Hematopoietic multipotent progenitor cell treated with erythropoietin and hydrocortisone succinate and interleukin-3 and kit ligand, for 15 days (in vitro differentiated cells): ENCODE measurements around the gene ACTN1.

Experiments used
- DNase-seq: peaks from one replicate; pipeline ENCODE4 v3.0.0-alpha.2; 2015; ENCODE audit warnings: low spot score

ACTN1 gene

GRCh38 chr14:68888883-68889282 is 90.2 kb downstream of the ACTN1 start:
- DNase-seq: no peak

GRCh38 chr14:68888025-68888850 is 90.9 kb downstream of the ACTN1 start:
- no peak for DNase-seq

DNA sequence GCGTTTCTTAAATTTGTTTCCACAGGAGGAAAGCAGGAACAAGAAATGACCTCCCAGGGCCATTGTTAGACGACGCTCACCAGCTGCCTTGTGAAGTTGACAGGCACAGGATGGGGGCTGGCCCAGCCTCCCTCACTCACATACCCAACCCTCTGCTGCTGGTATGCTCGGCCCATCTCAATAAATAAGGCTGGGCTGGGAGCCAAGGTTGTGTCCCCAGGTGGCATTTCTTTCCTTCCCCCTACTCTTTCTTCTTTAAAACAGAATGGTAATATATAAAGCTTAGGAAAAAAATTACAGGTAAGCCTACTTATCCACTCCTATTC is 93.0 kb downstream of the ACTN1 start:
- no peak for DNase-seq

DNA sequence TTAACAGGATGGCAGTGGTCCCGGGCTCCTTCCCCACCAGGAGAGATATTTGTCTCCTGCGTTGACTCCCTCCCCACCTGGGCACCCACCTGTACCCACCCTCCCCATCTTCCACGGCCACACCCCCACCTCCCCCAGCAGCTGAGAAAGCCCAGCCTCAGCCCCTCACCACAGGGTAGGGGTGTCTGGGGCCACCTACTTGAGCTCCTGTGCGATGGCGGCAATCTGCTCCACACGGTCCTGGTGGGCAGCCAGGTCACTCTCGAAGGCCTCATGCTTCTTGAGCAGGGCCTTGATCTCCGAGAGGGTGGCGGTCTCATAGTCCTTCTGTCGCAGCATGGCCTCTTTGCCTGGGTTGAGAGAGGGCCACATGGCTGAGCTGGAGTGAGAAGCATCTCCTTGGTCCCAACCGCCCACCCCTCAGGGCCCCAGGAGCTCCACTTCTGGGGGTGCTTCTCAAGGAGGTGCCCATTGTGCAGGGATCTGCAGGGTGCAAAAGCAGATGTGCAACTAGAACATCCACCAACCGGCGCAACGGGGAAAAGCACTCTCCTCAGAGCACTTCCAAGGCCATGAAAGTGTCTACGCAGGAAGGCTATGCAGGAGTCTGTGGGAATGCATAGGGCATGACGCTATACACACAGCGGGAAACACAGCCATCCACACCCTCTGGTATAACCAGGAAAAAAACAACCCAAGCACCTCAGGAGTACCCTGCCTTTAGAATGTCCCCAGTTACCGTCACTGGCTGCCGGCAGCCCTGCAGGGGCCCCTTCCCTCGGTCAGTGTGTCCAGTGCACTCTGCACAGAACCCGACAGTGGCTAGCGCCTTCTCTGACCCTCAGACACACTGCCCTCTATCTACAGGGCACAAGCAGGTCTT is 93.6 kb downstream of the ACTN1 start:
- no peak for DNase-seq

DNA sequence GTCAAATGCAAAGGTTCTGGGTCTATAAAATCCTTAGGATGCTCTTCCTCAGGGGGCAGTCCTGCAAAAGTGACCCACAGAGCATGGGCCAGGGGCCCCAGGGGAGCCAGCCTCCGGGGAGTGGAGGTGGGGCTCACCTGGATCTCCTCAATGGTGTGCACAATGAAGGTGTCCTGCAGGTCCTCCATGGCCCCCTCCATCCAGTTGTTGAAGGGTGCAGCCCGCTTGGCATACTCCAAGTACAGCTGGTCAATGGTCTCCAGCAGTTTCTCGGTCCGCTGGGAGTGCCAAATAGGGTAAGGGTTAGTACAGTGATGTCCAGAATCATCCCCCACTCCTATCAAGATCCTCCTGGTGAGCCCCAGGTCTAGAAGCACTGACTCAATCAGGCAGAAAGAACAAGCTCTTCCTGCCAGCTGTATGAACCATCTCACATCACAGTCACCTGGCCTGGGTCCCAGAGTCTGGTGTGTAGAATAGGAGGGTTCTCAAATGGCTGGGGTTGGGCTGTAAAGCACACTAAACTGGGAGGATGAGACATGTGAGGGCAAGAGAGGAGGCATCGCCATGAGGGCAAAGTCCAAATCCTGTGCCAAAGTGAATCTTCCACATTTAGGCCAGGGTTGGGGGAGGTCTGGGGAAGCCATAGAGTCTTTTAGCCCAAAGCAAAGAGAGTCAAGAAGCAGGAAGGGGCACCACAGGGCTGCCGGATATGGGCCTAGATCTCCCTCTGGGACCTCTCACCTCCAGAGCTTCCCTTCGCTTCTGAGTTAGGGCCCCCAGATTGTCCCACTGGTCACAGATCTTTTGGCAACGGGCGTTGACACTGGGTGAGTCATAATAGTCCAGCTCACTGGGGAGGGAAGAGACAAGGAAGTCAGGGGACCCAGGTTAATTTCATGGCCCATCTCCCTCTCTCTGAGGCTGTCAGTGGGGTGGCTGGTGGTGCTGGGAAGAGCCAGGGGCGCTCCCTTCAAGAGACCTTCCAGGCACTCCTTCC is 94.8 kb downstream of the ACTN1 start:
- no peak for DNase-seq

DNA sequence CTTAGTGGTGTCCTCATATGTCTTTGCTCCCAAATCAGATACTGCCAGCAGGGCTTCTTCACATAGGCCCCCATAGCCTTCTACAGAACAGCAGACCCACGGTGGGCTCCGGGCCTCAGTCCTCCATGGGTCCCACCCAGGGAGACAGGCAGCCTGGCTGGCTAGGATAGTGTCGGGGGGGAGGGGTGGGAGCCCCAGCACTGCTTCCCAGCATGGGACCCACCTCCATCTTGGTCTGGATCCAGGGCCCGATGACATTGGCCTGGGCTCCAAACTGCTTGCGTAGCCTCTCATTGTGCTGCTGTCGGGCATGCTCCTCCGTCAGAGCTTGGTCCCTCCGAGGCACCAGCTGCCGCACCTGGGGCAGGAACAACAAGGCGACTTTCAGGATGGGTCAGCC is 96.9 kb downstream of the ACTN1 start:
- no peak for DNase-seq

GRCh38 chr14:68881396-68881795 is 97.7 kb downstream of the ACTN1 start:
- no peak for DNase-seq

DNA sequence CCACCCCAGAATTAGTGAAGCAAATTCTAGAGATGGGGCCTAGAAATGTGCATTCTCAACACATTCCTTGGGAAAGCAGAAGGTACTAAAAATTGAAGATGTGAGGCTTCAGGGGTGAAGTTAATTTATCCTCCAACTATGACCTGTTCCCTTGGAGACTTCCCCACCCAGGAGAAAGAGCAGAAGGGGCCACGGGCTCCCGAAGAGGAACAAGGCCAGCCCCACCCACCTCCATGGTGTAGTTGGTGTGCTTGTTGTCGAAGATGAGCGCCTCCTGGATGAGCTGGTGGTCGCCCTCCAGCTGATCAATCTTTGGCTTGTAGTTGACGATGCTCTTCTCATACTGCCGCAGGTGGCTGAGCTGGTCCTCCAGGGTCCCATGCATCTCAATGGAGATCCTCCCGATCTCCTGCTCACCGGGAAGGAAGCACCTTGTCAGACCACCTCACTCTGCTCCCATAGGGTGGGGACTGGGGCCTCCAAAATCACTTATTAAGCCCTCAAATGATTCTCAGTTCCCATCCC is 98.5 kb downstream of the ACTN1 start:
- no peak for DNase-seq

- DNase-seq: no peak
Measured at GRCh38 chr14:68879841-68880575, 99.1 kb downstream of the ACTN1 start.

DNA sequence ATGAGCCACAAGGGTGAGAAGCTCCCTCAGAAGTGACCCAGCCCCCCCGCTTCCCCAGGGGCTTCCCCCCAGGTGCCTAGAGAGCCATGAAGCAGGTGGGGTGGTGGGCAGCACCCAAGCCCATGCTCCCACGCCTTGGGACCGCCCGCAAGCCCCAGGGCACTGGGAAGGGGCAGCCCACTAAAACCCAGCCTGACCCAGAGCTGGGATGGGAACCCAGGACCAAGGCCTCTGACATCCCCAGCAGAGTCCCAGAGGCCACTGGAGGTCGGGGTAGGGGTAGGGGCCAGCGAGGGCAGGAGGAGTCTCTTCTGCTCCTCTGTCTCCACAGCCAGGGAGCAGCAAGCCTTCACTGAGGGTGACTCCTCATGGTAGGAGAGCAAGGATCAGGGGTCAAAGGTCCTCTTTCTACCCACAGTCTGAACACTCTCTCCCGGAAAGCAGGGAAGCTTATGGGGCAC is 99.8 kb downstream of the ACTN1 start:
- DNase-seq: no peak

DNA sequence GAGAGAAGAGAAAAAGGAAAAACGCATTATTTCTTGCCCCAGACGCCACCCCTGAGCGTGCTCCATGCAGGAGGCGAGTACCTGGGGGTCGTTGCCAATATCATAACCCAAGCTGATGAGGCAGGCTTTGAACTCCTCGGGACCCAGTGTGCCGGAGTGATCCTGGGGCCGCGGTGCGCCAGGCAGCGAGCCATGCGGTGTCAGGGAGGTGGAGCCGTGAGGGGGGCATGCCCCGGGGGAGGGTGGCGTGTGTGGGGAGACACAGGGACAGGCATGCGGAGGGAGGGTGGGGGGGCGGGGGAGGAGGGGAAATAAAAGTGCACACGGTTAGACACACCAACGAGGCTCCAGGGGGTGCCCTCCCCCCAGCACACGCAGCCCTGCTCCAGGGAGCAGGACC is 100.2 kb downstream of the ACTN1 start:
- no peak for DNase-seq

DNA sequence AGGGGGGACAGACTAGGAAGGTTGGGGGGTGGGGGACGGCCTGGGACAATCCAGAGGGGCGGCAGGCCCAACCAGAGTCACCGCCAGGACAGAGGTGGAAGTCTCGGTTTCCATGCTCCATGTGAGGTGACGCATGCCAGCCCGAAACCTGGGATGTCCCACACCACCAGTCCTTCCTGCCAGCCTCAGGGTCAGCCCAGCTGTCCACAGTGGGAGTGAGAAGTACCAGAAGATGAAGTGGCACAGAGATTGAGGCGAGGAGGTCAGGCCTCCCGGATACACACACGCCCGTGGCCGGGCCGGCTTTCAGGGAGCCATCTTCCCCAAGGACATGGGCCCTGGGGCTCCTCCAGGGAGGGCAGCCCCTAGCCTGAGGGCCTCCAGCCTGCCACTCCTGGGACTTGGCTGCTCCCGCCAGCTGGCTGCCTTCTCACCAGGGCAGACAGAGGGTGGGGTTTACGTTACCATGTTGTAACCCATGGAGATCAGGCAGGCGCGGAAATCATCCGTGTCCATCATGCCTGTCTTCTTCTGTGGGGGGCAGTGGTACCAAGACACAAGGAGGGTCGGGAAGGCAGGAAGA is 101.0 kb downstream of the ACTN1 start:
- no peak for DNase-seq

GRCh38 chr14:68876976-68877375 is 102.1 kb downstream of the ACTN1 start:
- no peak for DNase-seq

DNA sequence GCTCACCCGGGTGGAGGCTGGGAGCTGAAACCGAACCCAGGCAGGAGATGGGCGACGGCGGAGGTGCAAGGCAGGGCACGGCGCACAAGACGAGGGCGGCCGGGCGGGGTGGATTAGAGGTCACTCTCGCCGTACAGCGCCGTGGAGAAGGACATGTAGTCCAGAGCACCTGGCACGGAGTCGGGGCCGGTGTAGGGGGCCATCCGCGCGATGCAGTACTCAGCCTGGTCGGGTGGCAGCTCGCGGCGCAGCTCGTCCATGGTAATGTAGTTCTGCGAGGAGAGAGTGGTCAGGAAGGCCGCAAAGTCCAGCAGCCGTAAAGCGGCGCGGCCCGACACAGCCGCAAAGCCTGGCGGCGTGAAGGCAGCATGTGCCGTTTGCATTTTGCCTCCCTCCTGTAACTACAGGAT is 104.4 kb downstream of the ACTN1 start:
- no peak for DNase-seq

GRCh38 chr14:68873376-68873775 is 105.7 kb downstream of the ACTN1 start:
- no peak for DNase-seq

GRCh38 chr14:68871392-68871791 is 107.7 kb downstream of the ACTN1 start:
- no peak for DNase-seq

DNA sequence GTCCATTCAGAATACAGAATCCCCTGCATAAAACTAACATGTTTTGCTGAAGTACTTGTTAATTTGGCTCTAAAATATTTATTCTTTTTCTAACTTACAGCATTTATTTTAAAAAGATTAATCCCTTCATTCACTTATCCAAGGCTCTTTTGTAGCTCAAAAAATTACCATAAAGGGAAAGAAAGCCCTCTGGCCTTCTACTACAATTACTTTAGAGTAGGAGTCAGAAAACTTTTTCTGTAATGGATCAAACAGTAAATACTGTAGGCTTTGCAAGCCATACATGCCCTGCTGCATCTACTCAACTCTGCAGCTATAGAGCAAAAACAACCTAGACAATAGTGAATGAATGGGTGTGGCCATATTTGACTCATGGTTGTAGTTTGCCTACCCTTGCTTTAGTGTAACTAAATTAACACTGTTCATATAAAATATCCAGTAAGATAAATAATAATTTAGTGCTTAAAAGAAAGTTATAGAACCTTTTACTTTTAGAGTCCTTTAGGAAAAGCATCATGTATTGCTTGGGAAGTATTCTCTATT is 112.0 kb downstream of the ACTN1 start:
- DNase-seq: no peak

DNA sequence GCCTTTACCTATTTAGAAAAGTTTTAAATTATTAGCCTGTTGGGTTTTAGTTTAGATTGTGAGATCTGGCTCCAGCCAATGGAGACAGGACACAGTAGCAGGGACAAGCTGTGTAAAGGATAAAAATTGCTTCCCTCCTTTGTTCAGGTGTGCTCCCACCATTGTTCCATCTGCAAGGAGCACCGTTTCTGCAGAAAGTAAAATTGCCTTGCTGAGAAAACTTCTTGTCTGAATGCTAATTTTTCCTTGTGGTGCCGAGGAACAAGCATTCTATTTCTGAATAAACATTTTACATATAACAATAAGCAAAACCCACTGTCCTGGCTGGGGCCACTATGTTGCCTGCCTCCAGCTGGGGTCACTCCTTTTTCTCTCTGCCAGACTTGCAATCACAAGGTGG is 113.6 kb downstream of the ACTN1 start:
- DNase-seq: no peak

DNA sequence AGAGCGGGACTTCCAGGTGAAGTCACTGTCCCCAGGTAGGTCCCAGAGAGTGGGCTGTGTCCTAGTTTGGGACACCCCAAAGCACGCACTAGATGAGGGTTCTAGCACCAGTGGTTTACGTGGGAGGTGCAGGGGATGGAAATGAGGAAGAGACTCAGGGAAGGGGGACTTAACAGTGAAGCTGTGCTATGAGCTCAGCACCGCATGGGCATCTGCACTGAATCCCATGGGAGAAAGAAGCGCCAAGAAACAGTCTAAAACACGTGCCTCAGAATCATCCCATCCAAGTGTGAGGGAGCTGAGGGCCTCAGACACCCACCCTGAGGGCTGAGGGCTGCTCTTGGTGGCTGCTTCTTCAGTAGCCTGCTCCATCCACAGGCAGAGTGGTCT is 114.7 kb downstream of the ACTN1 start:
- DNase-seq: no peak

DNA sequence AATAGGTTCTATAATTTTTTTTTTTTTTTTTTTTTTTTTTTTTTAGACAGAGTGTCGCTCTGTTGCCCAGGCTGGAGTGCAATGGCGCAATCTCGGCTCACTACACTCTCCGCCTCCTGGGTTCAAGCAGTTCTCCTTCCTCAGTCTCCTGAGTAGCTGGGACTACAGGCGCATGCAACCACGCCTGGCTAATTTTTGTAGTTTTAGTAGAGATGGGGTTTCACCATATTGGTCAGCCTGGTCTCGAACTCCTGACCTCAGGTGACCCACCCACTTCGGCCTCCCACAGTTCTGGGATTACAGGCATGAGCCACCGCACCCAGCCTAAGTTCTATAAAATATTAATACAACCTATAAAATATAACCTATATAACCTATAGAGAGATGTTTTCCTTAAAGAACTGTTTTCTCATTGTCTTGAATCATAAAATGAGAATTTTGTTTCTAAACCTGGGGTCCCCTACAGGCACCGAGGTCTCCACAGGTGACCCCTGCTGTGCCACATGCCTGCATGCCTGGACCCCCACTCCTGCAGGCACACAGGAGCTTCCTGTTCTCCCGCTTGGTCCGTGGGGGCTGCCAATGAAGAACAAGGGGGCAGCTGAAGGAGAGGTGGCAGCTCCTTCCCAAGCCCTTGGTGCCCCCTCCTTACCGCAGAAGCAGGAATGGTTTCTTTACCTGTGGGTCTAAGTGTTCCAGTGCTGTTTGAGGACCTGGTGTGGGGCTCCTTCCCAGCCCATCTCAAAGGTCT is 115.3 kb downstream of the ACTN1 start:
- no peak for DNase-seq
